GM12874 (cell line): ENCODE measurements around the gene SKP1.

Experiments
- TF ChIP-seq, protein P1 (sequence below): IDR thresholded peaks from 2 replicates; pipeline ENCODE4 v1.5.1; 2011; ENCODE audit warnings: low read depth, mild to moderate bottlenecking, control low read depth, low read length, moderate library complexity; ENCODE audit not compliant: insufficient read depth

The SKP1 gene

DNA sequence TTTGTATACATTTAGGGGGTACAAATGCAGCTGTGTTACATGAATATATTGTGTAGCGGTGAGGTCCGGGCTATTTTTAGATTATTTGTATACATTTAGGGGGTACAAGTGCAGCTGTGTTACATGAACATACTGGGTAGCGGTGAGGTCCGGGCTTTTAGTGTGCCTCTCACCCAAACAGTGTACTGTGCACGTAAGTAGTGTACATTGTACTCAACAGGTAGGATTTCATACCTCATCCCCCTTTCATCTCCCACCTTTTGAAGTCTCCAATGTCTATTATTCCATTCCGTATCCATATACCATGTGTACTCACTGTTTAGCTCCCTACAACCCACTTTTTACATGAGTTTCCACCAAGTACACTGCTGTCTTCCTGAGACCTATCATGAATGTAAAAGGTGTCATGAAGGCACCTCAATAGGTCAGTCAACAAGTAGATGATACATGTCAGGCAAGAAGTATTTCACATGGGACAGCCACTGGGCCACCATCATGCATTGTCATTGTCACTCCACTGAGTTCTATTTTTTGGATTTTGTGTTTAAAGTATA is 27.7 kb downstream of the SKP1 start:
- TF ChIP-seq, protein P1, sequence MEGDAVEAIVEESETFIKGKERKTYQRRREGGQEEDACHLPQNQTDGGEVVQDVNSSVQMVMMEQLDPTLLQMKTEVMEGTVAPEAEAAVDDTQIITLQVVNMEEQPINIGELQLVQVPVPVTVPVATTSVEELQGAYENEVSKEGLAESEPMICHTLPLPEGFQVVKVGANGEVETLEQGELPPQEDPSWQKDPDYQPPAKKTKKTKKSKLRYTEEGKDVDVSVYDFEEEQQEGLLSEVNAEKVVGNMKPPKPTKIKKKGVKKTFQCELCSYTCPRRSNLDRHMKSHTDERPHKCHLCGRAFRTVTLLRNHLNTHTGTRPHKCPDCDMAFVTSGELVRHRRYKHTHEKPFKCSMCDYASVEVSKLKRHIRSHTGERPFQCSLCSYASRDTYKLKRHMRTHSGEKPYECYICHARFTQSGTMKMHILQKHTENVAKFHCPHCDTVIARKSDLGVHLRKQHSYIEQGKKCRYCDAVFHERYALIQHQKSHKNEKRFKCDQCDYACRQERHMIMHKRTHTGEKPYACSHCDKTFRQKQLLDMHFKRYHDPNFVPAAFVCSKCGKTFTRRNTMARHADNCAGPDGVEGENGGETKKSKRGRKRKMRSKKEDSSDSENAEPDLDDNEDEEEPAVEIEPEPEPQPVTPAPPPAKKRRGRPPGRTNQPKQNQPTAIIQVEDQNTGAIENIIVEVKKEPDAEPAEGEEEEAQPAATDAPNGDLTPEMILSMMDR, result no peak

DNA sequence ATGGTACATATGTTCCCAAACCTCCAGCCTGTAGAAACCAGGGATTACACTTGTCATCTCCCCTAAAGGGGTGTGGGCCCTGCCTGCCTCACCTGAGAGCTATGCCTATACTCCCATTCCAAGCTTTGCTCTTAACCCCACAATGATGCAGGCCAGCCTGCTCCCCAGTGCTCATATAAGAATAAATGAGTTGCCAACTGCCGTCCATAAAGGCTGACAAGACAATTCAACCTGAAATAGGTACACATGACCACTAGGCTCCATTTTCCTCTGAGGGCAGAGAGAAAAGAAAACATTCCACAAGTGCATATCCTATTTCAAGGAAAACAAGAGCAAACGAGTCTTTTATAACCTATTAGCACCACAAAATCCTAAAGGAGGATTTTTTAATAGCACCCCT is 28.4 kb downstream of the SKP1 start:
- TF ChIP-seq, protein P1, result no peak

DNA sequence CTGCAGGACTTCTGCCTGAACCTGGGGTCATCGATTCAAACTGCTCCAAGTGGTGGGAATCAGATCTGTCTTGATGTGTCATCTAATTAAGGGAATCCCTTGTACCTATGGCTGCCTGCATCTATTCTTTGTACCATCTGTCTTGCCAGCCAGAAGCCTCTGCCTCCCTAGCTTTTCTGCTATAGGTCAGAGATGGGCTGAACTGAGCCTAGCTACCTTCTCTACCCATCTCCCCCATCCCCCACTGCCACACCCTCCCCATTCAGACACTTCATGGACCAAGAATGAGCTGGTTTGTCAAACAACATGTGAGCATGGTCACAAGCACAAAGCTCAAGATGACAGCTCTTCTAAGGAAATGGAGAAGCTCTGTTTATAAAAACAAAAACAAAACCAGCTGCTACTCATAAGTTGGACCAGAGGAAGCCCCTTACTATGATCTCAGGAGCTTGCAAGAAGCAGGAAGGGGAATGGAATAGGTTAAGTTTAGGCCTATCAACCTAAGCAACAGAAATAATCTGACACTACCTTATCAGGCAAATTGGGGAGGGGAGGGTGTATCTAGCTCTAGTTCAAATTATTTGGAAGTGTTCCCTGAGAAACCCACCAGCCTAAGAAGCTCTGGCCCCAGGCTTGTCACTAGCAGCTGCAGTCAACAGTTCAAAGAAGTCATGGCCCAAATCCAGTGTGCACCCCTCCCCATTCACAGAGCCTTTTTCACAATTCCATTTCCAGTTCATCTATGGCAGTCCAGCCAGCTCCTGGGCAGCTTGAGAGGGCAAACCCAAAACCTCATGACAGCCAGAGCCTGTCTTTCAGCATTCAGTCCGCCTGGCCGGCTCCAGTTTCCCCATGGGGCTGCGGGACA is 29.9 kb downstream of the SKP1 start:
- TF ChIP-seq, protein P1, result no peak

DNA sequence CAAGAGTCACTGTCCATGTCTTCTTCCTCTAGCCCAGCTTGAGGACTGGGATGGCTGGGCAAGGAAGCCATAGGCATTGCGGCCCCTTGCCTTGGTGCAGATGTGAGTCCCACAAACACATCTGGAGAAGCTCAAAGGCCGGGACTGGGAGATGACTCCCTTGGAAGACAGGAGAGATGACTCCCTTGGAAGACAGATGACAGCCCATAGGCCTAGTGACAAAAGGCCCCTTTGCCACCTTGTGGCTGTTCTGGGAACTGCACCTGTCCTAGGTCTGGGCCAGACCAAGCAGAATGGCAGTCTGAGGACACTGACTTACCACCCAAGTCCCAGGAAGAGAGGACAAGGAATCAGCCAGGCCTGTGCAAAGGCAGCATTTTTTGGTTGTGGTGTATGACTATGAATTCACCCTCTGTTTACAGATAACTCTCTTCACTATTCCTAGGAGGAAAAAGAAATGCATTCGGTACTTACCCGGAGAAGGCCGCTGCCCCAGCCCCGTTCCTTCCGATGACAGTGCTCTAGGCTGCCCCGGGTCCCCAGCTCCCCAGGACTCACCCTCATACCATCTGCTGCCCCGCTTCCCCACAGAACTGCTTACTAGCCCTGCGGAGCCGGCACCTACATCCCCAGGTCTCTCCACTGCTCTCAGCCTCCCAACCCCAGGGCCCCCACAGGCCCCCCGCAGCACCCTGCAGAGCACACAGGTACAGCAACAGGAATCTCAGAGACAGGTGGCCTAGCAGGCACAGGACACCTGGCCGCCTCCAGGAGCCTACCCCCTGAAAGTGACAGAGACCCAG is 30.8 kb downstream of the SKP1 start:
- TF ChIP-seq, protein P1, result peak; percentile 96

DNA sequence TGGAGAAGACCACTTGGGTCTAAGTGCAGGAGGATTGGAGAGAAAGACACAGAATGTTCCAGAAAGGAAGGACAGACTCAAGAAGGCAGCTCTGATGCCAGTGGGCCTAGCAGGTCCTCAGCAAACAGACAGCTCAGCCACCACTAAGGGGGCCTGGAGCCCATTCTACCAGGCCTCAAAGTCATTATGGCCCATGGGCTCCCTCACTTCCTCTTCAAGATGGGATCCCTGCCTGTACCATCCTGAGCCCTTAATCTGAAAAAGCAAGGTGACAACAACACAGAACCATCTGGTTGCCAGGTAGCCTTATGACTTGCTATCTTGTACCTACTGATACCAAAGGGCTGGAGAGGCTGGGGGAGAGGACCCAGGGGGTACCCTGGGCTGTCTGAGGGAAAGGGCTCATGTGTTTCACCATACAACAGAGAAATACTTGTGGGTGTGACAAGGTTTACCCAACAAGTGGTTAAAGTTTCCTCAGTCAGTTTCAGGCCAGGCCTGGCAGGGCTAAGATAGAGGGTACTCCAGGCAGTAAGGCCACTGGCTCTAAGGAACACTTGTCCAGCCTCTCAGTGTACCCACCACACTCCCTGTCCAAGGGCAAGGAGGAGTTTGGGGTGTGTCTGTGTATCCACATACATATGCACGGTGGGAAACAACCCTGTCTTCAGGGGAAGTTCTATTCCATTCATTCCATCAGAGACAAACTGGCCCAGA is 31.6 kb downstream of the SKP1 start:
- TF ChIP-seq, protein P1, result no peak

DNA sequence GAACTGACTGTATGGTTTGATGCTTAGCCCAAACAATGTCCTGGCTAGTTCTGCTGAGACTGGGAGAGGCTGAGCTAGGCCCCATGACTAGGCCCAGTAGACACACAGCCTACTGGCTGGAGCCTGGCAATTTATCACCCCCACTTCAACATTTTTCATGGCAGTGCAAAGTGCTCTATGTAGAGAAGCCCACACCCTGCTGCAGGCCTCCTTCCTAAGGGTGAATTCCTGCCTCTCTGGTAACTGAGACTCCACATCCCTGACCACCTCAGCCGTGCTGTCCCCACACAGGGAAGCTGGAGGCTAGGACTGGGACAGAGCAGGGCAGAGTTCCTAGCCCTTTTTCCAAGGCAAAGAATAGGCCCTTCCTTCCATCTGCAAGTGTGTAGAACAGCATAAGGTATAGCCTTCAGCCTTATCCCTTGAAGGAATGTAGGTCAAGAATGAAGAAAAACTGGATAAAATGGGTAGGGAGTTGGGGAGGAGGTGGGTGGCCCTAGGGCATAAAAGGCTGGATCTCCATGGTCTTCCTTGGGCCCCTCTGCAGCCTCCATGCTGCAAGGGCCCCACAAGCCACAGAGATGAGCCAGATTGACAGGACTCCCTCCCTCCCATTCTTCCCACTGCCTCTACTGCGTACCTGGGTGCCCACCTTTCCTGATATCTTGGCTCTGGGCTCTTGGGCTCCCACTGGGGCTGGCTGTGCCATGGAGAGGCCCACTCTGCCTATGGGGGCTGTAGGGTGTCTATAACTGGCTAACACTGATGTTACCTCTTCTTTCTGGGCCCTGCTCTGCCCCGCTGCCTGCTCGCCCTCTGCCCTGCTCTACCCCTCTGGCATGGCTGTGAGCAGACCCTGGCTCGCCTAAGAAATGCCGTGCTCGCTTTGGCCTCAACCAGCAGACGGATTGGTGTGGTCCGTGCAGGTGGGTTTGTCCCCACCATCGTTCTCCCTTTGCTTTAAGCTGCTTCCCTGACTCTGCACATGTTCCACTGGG is 32.5 kb downstream of the SKP1 start:
- TF ChIP-seq, protein P1, result no peak
